Activated CD4-positive, alpha-beta T cell treated with anti-CD3 and anti-CD28 coated beads, Interleukin-2, amount 50 U/mL, for 16 hours (primary cell): Measurements from ENCODE around the gene HNRNPF.
"Not testable (repeated sequence)": the region's sequence is repeated elsewhere in the genome, so short reads cannot be mapped to it uniquely, and the experiment has no call there.

Experiments
- DNase-seq: peaks from one replicate; pipeline ENCODE4 v3.0.0-alpha.2; 2020

The HNRNPF gene, protein sequence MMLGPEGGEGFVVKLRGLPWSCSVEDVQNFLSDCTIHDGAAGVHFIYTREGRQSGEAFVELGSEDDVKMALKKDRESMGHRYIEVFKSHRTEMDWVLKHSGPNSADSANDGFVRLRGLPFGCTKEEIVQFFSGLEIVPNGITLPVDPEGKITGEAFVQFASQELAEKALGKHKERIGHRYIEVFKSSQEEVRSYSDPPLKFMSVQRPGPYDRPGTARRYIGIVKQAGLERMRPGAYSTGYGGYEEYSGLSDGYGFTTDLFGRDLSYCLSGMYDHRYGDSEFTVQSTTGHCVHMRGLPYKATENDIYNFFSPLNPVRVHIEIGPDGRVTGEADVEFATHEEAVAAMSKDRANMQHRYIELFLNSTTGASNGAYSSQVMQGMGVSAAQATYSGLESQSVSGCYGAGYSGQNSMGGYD

DNA sequence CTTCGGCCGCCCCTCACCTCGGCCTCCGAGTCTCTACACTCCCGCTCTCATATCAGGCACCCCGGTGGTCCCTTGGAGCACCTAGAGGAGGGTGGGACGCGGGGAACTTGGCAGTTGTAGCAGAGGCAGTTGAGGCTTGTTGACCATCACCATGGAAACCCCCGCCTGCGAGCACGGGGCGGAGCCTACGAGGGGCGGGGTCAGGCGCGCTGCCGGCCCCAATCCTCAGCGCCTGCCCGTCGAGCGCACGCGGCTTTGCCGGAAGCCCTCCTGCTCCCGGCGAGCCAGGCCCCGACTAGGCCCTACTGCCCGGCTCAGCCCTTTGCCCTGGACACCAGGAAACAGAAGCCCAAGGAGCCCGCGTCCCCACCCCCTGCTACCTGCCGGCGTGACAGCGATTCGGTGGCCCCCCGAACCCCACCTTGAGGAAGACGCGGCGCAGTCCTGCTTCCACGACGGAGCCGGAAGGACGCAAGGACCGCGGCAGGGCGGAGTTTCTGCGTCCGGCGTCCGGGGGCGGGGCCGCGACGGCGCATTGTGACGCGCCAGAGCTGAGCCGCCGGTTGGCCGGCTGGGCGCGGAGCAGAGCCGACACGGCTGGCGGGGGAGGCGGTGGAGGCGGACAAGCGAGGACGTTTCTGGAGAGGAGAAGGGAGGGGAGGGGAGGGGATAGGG is at the start of gene HNRNPF:
HNRNPF (minus strand) TSS at position 477 of the 675 bp plus-strand sequence. CDS start 21,302 bp downstream, outside the sequence.
- DNase-seq, result peak; percentile 95

- no peak for DNase-seq
These were observed 49.2 kb upstream of the HNRNPF start for GRCh38 chr10:43458227-43458626.

DNA sequence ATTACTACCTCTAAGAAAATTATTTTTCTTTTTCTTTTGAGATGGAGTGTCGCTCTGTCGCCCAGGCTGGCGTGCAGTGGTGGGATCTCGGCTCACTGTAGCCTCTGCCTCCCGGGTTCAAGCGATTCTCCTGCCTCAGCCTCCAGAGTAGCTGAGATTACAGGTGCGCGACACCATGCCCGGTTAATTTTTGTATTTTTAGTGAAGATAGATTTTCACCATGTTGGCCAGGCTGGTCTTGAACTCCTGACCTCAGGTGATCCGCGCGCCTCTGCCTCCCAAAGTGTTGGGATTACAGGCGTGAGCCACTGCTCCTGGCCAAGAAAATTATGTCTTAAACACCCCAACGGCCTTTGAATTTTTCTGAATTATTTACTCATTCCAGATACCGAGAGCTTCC is 47.6 kb upstream of the HNRNPF start:
- DNase-seq, result not testable (repeated sequence)

DNA sequence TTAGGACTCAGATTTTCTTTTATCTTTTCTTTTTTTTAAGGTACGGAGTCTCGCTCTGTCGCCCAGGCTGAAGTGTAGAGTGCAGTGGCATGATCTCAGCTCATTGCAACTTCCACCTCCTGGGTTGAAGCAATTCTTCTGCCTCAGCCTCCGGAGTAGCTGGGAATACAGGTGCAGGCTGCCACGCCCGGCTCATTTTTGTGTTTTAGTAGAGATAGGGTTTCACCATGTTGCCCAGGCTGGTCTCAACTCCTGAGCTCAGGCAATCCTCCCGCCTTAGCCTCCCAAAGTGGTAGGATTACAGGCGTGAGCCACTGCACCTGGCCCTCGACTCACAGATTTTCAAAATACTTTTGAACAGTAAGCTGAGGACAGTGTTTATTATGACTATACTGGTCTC is 45.0 kb upstream of the HNRNPF start:
- not testable (repeated sequence) for DNase-seq

DNA sequence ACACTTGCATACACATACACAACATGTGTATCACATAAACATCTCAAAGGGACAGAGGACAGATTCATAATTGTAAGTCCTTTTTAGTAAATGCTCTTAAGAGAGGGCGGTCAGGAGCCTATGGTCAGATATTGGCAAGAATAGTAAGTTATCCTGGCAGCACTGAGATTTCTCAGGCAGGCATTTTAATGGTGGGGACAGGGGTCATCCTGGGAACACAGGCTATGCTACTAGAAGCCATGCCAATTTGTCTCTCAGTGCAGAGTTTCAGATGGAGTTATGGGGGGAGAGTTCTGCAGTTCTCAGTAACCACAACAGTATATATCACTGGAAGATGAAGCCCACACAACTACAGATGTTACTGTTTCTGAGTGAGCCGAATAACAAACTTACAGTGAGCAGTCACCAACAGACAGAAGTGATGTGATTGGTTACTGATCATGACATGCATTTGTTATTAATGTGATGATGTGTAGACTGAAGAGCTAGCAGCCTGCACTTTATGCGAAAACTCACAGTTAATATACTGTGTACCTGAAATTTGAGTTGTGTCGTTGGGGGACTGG is 44.4 kb upstream of the HNRNPF start:
- peak; percentile 69 for DNase-seq

GRCh38 chr10:43452356-43452914 is 43.4 kb upstream of the HNRNPF start:
- peak; percentile 12 for DNase-seq

DNA sequence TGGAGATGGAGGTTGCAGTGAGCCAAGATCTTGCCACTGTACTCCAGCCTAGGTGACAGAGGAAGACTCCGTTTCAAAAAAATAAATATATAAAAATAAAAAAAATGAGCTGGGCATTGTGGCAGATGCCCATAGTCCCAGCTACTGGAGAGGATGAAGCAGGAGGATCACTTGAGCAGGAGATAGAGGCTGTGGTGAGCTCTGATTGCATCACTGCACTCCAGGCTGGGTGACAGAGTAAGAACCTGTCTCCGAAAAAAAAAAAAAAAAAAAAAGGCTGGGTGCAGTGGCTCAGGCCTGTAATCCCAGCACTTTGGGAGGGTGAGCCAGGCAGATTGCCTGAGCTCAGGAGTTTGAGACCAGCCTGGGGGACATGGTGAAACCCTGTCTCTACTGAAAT is 39.8 kb upstream of the HNRNPF start:
- DNase-seq, result no peak

DNA sequence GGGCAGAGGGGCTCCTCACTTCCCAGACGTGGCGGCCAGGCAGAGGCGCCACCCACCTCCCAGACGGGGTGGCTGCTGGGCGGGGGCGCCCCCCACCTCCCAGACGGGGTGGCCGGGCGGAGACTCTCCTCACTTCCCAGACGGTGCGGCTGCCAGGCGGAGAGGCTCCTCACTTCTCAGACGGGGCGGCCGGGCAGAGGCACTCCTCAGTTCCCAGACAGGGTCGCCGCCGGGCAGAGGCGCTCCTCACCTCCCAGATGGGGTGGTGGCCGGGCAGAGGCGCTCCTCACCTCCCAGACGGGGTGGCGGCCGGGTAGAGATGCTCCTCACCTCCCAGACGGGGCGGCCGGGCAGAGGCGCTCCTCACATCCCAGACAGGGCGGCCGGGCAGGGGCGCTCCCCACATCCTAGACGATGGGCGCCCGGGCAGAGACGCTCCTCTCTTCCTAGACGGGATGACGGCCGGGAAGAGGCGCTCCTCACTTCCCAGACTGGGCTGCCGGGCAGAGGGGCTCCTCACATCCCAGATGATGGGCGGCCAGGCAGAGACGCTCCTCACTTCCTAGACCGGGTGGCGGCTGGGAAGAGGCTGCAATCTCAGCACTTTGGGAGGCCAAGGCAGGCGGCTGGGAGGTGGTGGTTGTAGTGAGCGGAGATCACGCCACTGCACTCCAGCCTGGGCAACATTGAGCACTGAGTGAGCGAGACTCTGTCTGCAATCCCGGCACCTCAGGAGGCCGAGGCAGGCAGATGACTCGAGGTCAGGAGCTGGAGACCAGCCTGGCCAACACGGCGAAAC is 37.4 kb upstream of the HNRNPF start:
- DNase-seq, result not testable (repeated sequence)

- DNase-seq, result no peak
These were observed 36.0 kb upstream of the HNRNPF start for GRCh38 chr10:43444897-43445466.

GRCh38 chr10:43444323-43444722 is 35.3 kb upstream of the HNRNPF start:
- no peak for DNase-seq

DNA sequence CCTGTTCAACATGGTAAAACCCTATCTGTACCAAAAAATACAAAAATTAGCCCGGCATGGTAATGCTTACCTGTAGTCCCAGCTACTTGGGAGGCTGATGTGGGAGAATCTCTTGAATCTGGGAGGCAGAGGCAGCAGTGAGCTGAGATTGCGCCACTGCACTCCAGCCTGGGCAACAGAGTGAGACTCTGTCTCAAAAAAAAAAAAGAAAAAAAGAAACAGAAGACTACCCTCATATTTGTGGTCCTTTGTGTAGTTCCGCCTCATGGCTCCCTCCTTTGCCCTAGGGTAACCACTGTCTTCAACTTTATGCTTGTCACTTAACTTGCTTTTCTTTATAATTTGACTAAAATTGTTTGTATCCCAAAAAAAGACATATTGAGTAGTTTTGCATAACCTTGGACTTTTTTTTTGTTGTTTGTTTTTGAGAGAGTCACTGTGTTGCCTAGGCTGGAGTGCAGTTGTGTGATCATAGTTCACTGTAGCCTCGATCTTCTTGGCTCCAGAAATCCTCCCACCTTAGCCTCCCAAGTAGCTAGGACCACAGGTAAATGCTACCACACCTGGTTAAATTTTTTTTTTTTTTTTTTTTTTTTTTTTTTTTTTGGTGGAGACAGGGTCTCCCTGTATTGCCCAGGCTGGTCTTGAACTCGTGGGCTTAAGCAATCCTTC is 31.6 kb upstream of the HNRNPF start:
- DNase-seq, result no peak

DNA sequence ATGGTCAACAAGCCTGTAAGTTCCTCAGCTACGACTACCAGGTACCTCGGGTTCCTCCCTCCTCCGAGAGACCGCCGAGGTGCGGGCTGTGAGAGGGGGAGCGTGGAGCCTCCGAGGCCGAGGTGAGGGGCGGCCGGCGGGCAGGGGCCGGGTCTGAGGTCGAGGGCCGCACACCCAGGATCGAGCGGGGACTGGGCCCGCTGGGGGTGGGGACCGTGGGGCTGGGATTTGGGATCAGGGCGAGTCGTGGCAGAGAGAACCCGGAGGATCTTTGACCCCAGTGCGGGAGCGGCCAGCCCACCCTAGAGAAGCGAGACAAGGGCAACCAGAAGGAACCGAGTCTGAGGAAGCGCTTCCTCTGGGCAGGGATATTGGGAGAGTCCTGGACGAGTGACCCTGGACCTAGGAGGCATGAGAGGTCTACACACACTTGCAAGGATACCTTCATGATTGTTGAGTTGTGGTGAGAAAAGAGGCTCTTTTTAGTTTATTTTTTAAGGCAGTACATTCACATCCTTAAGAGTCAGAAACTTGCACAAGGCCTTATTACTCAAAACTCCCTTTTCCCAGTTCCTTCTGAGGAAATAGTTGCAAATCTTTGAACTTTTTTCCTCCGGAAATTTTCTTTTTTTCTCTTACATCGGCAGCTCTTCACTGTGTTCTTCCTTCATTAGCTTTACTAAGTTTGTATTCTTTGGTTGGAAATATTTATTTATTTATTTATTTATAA is 28.3 kb upstream of the HNRNPF start:
- no peak for DNase-seq

DNA sequence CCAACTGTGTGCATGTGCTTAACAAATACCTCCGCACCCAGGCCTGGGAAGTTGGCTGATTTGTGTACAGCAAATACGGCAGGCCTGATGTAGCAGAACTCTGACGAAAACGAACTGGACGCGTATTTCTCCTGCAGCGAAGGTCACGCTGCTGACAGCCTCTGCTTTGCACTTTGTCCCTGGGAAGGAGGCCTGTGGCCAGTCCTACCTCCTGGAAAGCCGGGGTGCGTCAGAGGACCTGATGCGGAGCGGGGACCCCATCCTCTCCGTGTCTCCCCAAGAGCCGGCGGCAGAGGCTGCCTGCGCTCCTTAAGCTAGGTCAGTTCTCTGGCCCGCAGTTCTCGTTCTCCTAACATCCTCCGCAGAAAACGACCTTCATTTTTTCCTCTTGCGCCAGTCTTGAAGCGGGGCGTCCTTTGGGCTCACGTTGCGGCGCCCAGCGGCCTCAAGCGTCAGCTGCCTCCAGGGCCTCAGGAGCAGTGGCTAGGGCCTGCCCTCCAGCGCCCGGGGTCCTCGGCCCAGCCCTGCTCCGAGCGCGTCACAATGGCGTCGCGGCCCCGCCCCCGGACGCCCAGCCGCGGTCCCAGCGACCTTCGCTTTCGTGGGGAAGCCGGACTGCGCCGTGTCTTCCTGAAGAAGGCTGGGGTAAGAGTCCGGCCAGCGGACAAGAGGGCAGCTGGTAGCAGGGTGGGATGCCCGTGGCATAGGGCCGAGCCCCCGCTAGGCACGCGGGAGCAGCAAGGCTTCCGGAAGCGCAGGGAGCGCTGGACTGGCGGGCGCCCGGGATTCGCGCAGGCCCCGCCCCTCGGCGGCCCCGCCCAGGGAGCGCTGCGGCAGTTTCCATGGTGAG is 27.5 kb upstream of the HNRNPF start, which contains the start of gene ZNF487:
ZNF487 (plus strand) TSS at position 821 of the 850 bp plus-strand sequence. CDS start 38,703 bp downstream, outside the sequence.
- DNase-seq, result peak; percentile 91

GRCh38 chr10:43430926-43431663 is 22.1 kb upstream of the HNRNPF start:
- no peak for DNase-seq

DNA sequence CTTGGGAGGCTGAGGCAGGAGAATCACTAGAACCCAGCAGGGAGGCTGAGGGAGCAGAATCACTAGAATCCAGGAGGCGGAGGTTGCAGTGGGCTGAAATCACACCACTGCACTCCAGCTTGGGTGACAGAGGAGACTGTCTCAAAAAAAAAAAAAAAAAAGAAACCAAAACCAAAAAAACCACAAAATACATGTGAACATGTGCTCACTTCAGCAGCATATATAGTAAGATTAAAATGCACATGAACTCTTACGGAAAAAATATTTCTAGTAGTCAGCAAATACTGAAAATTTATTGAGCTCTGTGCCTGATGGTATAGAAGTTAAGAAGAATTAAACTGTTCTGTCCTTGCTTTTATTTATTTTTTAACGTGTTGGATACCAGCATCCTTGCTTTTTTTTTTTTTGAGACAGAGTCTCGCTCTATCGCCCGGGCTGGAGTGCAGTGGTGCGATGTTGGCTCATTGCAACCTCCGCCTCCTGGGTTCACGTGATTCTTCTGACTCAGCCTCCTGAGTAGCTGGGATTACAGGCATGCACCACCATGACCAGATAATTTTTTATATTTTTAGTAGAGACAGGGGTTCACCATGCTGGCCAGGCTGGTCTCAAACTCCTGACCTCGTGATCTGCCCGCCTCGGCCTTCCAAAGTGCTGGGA is 18.3 kb upstream of the HNRNPF start:
- DNase-seq, result peak; percentile 57

GRCh38 chr10:43426476-43426875 is 17.5 kb upstream of the HNRNPF start:
- not testable (repeated sequence) for DNase-seq

GRCh38 chr10:43424416-43424815 is 15.4 kb upstream of the HNRNPF start:
- DNase-seq, result no peak

DNA sequence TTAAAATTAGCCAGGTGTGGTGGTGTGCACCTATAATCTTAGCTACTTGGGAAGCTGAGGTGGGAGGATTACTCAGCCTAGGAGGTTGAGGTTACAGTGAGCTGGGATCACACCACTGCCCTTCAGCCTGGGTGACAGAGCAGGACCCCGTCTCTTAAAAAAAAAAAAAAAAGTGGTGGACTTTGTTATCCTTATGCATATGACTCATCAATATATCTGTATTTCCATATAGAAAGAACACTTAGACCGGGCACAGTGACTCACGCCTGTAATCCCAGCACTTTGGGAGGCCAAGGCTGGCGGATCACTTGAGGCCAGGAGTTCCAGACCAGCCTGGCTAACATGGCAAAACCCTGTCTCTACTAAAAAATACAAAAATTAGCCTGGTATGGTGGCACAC is 13.0 kb upstream of the HNRNPF start:
- not testable (repeated sequence) for DNase-seq

GRCh38 chr10:43421519-43421918 is 12.5 kb upstream of the HNRNPF start:
- DNase-seq, result no peak
